ENCODE data around the gene MICAL3.

DNA sequence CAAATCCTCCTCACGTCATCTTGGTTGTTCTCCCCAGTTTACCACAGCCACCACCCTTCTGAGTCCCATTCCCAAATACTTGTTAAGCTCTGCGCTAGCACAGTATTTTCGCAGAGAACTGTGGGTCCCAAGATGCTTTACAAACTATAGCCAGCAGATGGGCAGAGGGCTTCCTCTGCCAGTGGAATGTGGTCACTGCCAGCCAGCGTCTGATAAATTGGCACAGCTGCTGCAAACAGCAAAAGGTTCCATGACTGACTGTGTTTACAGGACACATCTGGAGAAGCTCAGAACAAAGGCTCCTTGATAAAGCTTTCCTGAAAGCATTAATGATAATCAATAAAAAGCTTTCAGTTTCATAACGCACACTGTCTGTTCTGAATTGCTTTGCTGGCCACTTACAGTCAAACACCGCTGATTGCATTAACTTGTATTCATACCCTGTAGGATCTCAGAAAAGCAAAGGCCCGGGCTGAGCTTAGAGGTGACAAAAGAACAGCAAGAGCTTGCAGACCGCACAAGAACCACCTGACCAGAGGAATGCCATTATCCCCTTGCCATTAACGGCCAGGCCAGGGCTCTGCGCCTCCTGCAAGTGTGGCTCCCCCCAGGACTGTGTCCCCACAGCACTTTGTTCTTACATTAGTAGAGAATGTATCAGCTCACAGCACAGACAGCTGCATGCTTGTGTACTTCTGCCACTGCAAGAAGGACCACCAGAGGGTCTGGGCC lies 120.6 kb downstream of the MICAL3 start:
- TF ChIP-seq POLR2A (IDR thresholded peaks at IDR 0.05), result no peak
- TF ChIP-seq CTCF (IDR thresholded peaks at IDR 0.05), result no peak
